ENCODE measurements around the gene REC114.

DNA sequence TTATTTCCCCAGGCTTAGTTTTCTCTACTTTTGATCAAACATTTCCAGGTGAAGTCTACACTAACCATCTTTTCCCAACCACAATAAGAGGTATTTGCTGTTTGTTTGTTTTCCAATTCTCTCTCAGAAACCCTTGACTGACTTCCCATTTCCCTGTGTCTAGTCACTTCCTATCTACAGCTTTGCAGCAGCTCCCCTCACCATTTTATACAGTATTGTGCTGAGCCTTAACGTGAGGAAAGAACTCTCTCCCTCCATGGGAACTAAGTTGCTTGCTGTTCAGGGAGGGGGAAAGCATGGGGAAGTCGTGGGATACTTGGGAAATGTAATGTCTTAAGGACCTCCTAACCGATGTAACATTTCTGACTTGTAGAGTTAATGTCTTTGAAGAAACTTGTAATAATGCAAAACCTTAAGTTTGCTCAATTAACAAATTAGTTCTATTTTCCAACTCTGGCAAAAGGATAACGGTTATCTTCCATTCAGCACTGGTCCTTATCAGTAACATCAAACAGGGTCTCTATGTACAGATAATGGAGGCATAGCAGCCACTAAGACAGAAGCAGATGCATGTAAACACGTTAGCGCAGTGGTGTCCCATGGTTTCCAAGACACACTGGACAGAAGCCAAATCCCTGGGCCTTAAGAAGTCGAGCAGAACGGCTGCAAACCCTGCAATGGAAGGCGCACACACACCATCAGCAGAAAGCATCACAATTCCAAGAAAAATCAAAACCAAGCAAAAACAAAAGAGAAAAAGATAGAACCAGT lies 150.5 kb downstream of the REC114 start:
- TF ChIP-seq HDAC2 (IDR thresholded peaks at IDR 0.05; ENCODE audit: borderline replicate concordance in 1 of 2, low read depth in 2 of 2, low read length in 2 of 2) (no peak), RFX5 (IDR thresholded peaks at IDR 0.05; ENCODE audit: borderline replicate concordance, low read depth, low read length) (no peak), EP300 (IDR thresholded peaks at IDR 0.05; ENCODE audit: borderline replicate concordance in 1 of 2, low read depth in 2 of 2, low read length in 2 of 2) (no peak), POLR2AphosphoS5 (IDR thresholded peaks at IDR 0.05; ENCODE audit: low read depth, low read length) (no peak), RAD21 (IDR thresholded peaks at IDR 0.05 in 1 of 2, conservative IDR thresholded peaks at IDR 0.05 in 1 of 2; ENCODE audit: low read depth in 2 of 2, low read length in 2 of 2) (no peak), CEBPB (IDR thresholded peaks at IDR 0.05; ENCODE audit: low read depth, low read length) (no peak)
- TF ChIP-seq, protein P1, sequence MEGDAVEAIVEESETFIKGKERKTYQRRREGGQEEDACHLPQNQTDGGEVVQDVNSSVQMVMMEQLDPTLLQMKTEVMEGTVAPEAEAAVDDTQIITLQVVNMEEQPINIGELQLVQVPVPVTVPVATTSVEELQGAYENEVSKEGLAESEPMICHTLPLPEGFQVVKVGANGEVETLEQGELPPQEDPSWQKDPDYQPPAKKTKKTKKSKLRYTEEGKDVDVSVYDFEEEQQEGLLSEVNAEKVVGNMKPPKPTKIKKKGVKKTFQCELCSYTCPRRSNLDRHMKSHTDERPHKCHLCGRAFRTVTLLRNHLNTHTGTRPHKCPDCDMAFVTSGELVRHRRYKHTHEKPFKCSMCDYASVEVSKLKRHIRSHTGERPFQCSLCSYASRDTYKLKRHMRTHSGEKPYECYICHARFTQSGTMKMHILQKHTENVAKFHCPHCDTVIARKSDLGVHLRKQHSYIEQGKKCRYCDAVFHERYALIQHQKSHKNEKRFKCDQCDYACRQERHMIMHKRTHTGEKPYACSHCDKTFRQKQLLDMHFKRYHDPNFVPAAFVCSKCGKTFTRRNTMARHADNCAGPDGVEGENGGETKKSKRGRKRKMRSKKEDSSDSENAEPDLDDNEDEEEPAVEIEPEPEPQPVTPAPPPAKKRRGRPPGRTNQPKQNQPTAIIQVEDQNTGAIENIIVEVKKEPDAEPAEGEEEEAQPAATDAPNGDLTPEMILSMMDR (IDR thresholded peaks at IDR 0.05; ENCODE audit: control extremely low read depth in 1 of 3, insufficient read depth in 1 of 3, low read depth in 1 of 3, low read length in 3 of 3) = no peak
- TF ChIP-seq, protein P2, sequence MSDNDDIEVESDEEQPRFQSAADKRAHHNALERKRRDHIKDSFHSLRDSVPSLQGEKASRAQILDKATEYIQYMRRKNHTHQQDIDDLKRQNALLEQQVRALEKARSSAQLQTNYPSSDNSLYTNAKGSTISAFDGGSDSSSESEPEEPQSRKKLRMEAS (IDR thresholded peaks at IDR 0.05) = no peak
